ENCODE data around the gene USP24. TPM values are rescaled to one million over a fixed set of nuclear protein-coding genes. Genes with fewer than 3 reads are reported as not detected.

Gene USP24
- total RNA-seq, 1 donor from 2014 or later = 50.5 TPM

DNA sequence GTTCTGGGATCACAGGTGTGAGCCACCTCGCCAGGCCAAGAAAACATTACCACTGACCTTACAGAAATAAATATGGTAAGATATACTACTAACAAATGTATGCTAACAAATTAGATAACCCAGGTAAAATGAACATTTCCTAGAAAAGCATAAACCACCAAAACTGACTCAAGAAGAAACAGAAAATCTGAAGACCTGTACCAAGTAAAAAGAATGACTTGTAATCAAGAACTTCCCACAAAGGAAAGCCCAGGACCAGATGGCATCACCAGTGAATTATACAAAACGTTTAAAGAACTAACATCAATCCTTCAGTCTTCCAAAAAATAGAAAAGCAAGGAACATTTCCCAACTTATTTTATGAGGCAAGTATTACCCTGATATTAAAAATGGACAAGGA is 29.3 kb downstream of the USP24 start:
- no peak overlapping the region for H3K4me3 Mint-ChIP-seq
- TF ChIP-seq EZH2phosphoT487 (IDR thresholded peaks at IDR 0.05) = no peak
- no peak for TF ChIP-seq EZH2 (IDR thresholded peaks at IDR 0.05)
- TF ChIP-seq, protein P1, sequence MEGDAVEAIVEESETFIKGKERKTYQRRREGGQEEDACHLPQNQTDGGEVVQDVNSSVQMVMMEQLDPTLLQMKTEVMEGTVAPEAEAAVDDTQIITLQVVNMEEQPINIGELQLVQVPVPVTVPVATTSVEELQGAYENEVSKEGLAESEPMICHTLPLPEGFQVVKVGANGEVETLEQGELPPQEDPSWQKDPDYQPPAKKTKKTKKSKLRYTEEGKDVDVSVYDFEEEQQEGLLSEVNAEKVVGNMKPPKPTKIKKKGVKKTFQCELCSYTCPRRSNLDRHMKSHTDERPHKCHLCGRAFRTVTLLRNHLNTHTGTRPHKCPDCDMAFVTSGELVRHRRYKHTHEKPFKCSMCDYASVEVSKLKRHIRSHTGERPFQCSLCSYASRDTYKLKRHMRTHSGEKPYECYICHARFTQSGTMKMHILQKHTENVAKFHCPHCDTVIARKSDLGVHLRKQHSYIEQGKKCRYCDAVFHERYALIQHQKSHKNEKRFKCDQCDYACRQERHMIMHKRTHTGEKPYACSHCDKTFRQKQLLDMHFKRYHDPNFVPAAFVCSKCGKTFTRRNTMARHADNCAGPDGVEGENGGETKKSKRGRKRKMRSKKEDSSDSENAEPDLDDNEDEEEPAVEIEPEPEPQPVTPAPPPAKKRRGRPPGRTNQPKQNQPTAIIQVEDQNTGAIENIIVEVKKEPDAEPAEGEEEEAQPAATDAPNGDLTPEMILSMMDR (IDR thresholded peaks at IDR 0.05) = no peak
- H3K79me2 ChIP-seq (ENCODE audit: low read depth) = peaks cover 93% of the 10 kb centered on the region

DNA sequence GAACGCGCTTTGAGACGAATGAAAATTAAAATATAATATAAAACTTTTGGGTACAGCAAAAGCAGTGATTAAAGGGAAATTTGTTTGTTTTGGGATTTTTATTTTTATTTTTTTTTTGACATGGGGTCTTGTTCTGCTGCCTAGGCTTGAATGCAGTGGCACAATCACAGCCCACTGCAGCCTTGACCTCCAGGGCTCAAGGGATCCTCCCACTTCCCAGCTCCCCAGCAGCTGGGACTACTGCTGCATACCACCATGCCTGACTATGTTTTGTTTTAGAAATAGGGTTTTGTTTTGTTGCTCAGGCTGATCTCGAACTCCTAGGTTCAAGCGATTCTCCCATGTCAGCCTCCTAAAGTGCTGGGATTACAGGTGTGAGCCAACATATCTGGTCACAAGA is 30.3 kb downstream of the USP24 start:
- peaks cover 13% of the 10 kb centered on the region for H3K9me3 ChIP-seq (ENCODE audit: low read depth)
- H3K9me3 Mint-ChIP-seq = peaks cover 45% of the 10 kb centered on the region
- no peaks in the 10 kb centered on the region for H3K36me3 ChIP-seq
- no peak overlapping the region for H3K4me3 ChIP-seq
- no peak overlapping the region for H3K4me2 ChIP-seq
- no peak overlapping the region for H3K4me3 Mint-ChIP-seq
- no peak for DNase-seq (ENCODE audit: low spot score)
- H3K36me3 Mint-ChIP-seq = peaks cover 39% of the 10 kb centered on the region
- no peak overlapping the region for H3K27ac Mint-ChIP-seq
- H3K9ac ChIP-seq = no peak overlapping the region
- H3K4me1 Mint-ChIP-seq = no peaks in the 10 kb centered on the region
- no peak overlapping the region for H2AFZ ChIP-seq (replicated peaks)
- H3K27ac ChIP-seq = no peak overlapping the region
- H4K20me1 ChIP-seq (ENCODE audit: low read depth) = no peaks in the 10 kb centered on the region
- H3F3A ChIP-seq (ENCODE audit: low read depth) = no peaks in the 10 kb centered on the region
- H3K4me1 ChIP-seq = peaks cover 3% of the 10 kb centered on the region
- no peak for TF ChIP-seq EZH2phosphoT487 (IDR thresholded peaks at IDR 0.05)
- TF ChIP-seq, protein P1 (IDR thresholded peaks at IDR 0.05) = no peak
- TF ChIP-seq EZH2 (IDR thresholded peaks at IDR 0.05) = no peak
- no peaks in the 10 kb centered on the region for H3K27me3 ChIP-seq
- H3K79me2 ChIP-seq (ENCODE audit: low read depth) = peaks cover 95% of the 10 kb centered on the region
- no peaks in the 10 kb centered on the region for H3K27me3 Mint-ChIP-seq (ENCODE audit: insufficient read depth, low read depth)

More for the DNA sequence above, 29.3 kb downstream of the USP24 start:
- no peak overlapping the region for H3K27ac ChIP-seq
- Mint-ChIP-seq H3K27me3 (ENCODE audit: insufficient read depth, low read depth) (no peaks in the 10 kb centered on the region), H3K4me1 (no peaks in the 10 kb centered on the region), H3K36me3 (peaks cover 39% of the 10 kb centered on the region), H3K9me3 (peaks cover 45% of the 10 kb centered on the region), H3K27ac (no peak overlapping the region)
- no peak overlapping the region for H2AFZ ChIP-seq (replicated peaks)
- no peak overlapping the region for H3K4me3 ChIP-seq
- H3F3A ChIP-seq (ENCODE audit: low read depth) = no peaks in the 10 kb centered on the region
- H3K9me3 ChIP-seq (ENCODE audit: low read depth) = peaks cover 13% of the 10 kb centered on the region
- no peaks in the 10 kb centered on the region for H4K20me1 ChIP-seq (ENCODE audit: low read depth)
- H3K9ac ChIP-seq = no peak overlapping the region
- H3K36me3 ChIP-seq = no peaks in the 10 kb centered on the region
- no peak overlapping the region for H3K4me2 ChIP-seq
- H3K27me3 ChIP-seq = no peaks in the 10 kb centered on the region
- H3K4me1 ChIP-seq = peaks cover 3% of the 10 kb centered on the region
- DNase-seq (ENCODE audit: low spot score) = no peak

DNA sequence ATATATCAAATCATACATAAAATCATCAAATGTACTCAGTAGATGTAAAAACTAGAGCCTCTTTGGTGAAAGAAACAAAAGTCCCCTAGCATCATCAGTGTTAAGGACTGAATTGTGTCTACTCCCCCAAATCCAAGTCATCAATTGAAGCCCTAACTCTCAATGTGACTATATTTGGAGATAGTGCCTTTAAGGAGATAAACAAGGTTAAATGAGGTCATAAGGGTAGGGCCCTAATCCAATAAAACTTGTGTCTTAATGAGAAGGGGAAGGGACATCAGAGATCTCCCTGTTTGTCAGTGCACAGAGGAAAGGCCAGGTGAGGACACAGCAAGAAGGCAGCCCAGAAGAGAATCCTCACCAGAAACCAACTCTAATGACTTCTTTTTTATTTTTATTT is 33.5 kb downstream of the USP24 start:
- Histone ChIP-seq H2AFZ (replicated peaks) (no peak overlapping the region), H3K36me3 (no peaks in the 10 kb centered on the region), H3K9ac (no peak overlapping the region), H3K4me1 (no peaks in the 10 kb centered on the region), H3F3A (ENCODE audit: low read depth) (no peaks in the 10 kb centered on the region), H4K20me1 (ENCODE audit: low read depth) (no peaks in the 10 kb centered on the region), H3K4me2 (no peak overlapping the region), H3K9me3 (ENCODE audit: low read depth) (peaks cover 13% of the 10 kb centered on the region), H3K4me3 (no peak overlapping the region), H3K27ac (no peak overlapping the region), H3K79me2 (ENCODE audit: low read depth) (peaks cover 78% of the 10 kb centered on the region), H3K27me3 (no peaks in the 10 kb centered on the region)
- DNase-seq (ENCODE audit: low spot score) = no peak
- Mint-ChIP-seq H3K9me3 (peaks cover 31% of the 10 kb centered on the region), H3K4me1 (no peaks in the 10 kb centered on the region), H3K27ac (no peak overlapping the region), H3K27me3 (ENCODE audit: insufficient read depth, low read depth) (no peaks in the 10 kb centered on the region), H3K36me3 (peaks cover 39% of the 10 kb centered on the region), H3K4me3 (no peak overlapping the region)
- no peak for TF ChIP-seq EZH2phosphoT487 (IDR thresholded peaks at IDR 0.05)
- TF ChIP-seq, protein P1 (IDR thresholded peaks at IDR 0.05) = no peak
- TF ChIP-seq EZH2 (IDR thresholded peaks at IDR 0.05) = no peak
